Measurements from ENCODE around the gene DKK2.

The DKK2 gene

DNA sequence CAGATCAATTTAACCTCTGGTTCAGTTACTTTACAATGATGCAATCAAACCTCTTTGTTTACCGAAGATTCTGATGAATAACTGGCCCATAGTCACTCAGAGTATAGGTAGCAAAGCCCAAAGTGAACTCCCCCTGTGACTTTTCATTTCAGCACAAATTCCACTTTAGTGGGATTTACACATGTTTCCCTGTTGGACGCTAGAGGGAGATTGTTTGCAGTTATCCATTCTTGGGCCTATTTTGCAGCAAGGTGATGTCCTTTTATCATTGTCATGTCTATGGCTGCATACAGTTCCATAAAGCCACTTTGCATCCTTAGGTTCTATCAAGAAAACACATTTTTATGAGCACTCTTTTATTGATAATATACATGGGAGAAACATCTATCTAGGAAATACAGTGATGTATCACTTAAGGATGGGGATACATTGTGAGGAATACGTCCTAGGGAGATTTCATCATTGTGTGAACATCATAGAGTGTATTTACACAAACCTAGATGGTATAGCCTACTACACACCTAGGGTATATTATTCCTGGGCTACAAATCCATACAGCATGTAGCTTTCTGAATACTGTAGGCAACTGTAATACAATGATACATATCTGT lies 14.5 kb upstream of the DKK2 start:
- Histone ChIP-seq H3K36me3 (no peaks in the 10 kb centered on the region), H3K9me3 (no peaks in the 10 kb centered on the region), H3K4me1 (ENCODE audit: control insufficient read depth in 1 of 2, insufficient read depth in 1 of 2, low read depth in 1 of 2, low read length in 1 of 2) (no peaks in the 10 kb centered on the region), H3K27me3 (no peaks in the 10 kb centered on the region), H3K27ac (no peak overlapping the region), H3K4me3 (ENCODE audit: low read depth in 1 of 2, low read length in 1 of 2) (no peak overlapping the region)
- TF ChIP-seq, protein P1, sequence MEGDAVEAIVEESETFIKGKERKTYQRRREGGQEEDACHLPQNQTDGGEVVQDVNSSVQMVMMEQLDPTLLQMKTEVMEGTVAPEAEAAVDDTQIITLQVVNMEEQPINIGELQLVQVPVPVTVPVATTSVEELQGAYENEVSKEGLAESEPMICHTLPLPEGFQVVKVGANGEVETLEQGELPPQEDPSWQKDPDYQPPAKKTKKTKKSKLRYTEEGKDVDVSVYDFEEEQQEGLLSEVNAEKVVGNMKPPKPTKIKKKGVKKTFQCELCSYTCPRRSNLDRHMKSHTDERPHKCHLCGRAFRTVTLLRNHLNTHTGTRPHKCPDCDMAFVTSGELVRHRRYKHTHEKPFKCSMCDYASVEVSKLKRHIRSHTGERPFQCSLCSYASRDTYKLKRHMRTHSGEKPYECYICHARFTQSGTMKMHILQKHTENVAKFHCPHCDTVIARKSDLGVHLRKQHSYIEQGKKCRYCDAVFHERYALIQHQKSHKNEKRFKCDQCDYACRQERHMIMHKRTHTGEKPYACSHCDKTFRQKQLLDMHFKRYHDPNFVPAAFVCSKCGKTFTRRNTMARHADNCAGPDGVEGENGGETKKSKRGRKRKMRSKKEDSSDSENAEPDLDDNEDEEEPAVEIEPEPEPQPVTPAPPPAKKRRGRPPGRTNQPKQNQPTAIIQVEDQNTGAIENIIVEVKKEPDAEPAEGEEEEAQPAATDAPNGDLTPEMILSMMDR (IDR thresholded peaks at IDR 0.05): no peak

DNA sequence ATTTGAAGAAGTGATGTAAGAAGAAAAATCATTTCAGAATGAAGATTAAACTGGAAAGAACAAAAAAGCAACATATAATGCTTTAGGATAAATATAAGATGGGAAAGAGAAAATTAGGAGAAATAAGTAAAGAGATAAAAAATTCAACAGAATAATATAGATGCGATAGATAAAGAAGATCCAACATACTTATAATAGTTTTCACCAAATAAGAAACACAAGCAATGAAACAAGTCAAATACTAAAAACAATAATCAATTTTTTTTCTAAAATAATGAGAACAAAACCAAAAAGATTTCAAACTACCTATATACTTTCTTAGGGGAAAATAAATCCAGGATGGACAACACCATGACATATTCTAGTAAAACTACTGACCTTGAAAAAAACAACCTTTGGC lies 10.1 kb upstream of the DKK2 start:
- Histone ChIP-seq H3K36me3 (no peaks in the 10 kb centered on the region), H3K9me3 (no peaks in the 10 kb centered on the region)

DNA sequence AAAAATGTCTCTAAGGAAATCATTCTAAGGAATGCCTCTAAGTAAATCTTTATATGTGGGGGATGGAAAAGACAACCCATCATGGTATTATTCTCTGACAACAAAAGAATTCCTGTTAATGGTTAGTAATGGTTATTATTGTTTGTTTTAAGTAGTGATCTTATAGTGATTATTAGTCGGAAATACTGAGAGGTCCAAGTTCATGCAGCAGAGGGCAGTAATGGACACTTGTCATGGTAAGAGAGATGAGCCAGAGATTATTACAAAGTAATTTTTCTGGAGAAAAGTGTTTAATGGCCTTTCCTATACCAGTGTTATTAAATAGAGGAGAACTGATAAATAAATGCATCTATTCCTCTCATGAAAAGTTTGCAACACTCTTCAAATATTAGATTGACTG lies 8.1 kb upstream of the DKK2 start:
- Histone ChIP-seq H3K4me1 (ENCODE audit: control insufficient read depth in 1 of 2, insufficient read depth in 1 of 2, low read depth in 1 of 2, low read length in 1 of 2) (no peaks in the 10 kb centered on the region), H3K27ac (no peak overlapping the region)
- TF ChIP-seq, protein P1 (IDR thresholded peaks at IDR 0.05): no peak

More for the DNA sequence above, 10.1 kb upstream of the DKK2 start:
- Histone ChIP-seq H3K27ac (no peak overlapping the region), H3K4me3 (ENCODE audit: low read depth in 1 of 2, low read length in 1 of 2) (no peak overlapping the region), H3K4me1 (ENCODE audit: control insufficient read depth in 1 of 2, insufficient read depth in 1 of 2, low read depth in 1 of 2, low read length in 1 of 2) (no peaks in the 10 kb centered on the region), H3K27me3 (no peaks in the 10 kb centered on the region)
- TF ChIP-seq, protein P1 (IDR thresholded peaks at IDR 0.05): no peak

DNA sequence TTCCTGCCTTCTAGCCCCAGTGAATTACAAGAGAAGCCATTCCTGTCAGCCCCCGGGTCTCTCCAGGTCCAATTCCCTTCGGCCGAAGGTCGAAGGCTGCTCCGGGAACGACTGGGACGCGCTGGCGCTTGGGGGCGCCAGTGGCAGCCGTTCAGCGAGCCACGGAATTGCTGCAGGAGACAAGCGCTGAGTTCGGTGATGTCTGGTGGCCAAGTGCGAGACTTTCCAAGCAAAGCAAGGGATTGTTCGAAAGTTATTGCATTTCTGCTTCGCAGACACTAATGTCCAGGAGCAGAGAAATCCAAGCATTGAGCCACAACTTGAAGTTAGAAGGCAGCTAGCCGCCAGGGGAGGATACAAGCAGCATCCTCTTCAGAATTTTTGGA lies 1.1 kb upstream of the DKK2 start:
- H3K27ac ChIP-seq: no peak overlapping the region
- H3K9me3 ChIP-seq: no peaks in the 10 kb centered on the region
- H3K4me1 ChIP-seq (ENCODE audit: control insufficient read depth in 1 of 2, insufficient read depth in 1 of 2, low read depth in 1 of 2, low read length in 1 of 2): peaks cover 0 to 16% of the 10 kb centered on the region in 2 experiments
- no peak overlapping the region for H3K4me3 ChIP-seq (ENCODE audit: low read depth in 1 of 2, low read length in 1 of 2)
- peaks cover 69% of the 10 kb centered on the region for H3K27me3 ChIP-seq
- no peaks in the 10 kb centered on the region for H3K36me3 ChIP-seq
- TF ChIP-seq, protein P1 (IDR thresholded peaks at IDR 0.05): no peak

More for the DNA sequence above, 8.1 kb upstream of the DKK2 start:
- H3K4me3 ChIP-seq (ENCODE audit: low read depth in 1 of 2, low read length in 1 of 2): no peak overlapping the region
- no peaks in the 10 kb centered on the region for H3K36me3 ChIP-seq
- H3K9me3 ChIP-seq: no peaks in the 10 kb centered on the region
- H3K27me3 ChIP-seq: no peaks in the 10 kb centered on the region

DNA sequence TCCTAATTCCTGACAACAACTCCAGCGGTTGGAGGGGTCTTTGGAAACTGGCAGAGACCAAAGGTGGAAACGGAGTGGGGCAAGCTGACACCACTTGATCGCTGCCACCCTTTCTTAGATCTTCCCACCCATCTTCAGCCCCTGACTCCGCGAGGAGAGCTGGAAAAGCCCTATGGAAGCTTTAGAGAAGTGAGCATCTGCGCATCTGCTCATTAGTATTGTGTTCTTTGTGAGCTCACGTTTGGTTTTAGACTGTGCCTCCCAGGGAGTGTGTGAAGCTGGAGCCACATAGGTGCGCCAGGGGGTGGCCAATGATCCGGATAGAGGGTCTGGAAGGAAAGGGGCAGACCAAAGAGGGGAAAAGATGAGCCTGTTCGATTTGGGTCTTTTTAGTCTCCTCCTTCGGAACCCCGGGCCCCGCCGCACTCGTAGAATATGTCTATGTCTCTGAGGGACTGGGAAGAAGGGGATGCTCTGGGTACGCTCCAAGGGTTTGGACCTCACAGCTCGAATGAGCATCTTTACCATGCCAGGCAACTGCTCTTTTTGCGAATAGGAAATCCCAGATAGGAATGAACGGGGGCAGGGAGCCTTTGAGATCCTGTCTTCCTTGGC lies 578 bp upstream of the DKK2 start:
- H3K36me3 ChIP-seq: no peaks in the 10 kb centered on the region
- H3K9me3 ChIP-seq: no peaks in the 10 kb centered on the region
- peak overlapping the region in 1 of 2 experiments; percentile 36 for H3K4me3 ChIP-seq (ENCODE audit: low read depth in 1 of 2, low read length in 1 of 2)
- TF ChIP-seq, protein P1 (IDR thresholded peaks at IDR 0.05): no peak
- H3K4me1 ChIP-seq (ENCODE audit: control insufficient read depth in 1 of 2, insufficient read depth in 1 of 2, low read depth in 1 of 2, low read length in 1 of 2): peaks cover 0 to 16% of the 10 kb centered on the region in 2 experiments
- H3K27ac ChIP-seq: no peak overlapping the region
- H3K27me3 ChIP-seq: peaks cover 74% of the 10 kb centered on the region

Measured in neutrophil (primary cell).